Esophagus squamous epithelium (tissue), 5 donors: Measurements from ENCODE around the gene DAB1. TPM values are rescaled to one million over a fixed set of nuclear protein-coding genes. Genes with fewer than 3 reads are reported as not detected.

Experiments used
- DNase-seq: peaks from one replicate; lab custom pipeline; 2025; lab: John Stamatoyannopoulos, UW
- H3K27ac ChIP-seq, 4 donors: fragments of 200-600 bp; sonication (generic); one replicate each; pipeline ENCODE4 v1.5.1; 2016 to 2019; ENCODE audit warnings: mild to moderate bottlenecking in 1 of 4
- H3K27me3 ChIP-seq, 4 donors: fragments of 200-600 bp; sonication (generic); 1 replicate in 3 of 4; 2 replicates in 1 of 4; pipeline versions ENCODE4 v1.5.1 to v1.6.0; 2017 to 2021; ENCODE audit warnings: antibody characterized with exemption in 1 of 4
- H3K36me3 ChIP-seq, 3 donors: fragments of 200-600 bp; sonication (generic); one replicate each; pipeline ENCODE4 v1.5.1; 2016 to 2019
- H3K4me1 ChIP-seq, 3 donors: fragments of 200-600 bp; sonication (generic); one replicate each; pipeline ENCODE4 v1.5.1; 2017 to 2019
- H3K4me3 ChIP-seq, 4 donors: fragments of 200-600 bp; sonication (generic); 1 replicate in 3 of 4; 2 replicates in 1 of 4; pipeline ENCODE4 v1.5.1; 2016 to 2019; ENCODE audit warnings: mild to moderate bottlenecking in 2 of 4, moderate library complexity in 1 of 4
- H3K9me3 ChIP-seq, 3 donors: fragments of 200-600 bp; sonication (generic); one replicate each; pipeline ENCODE4 v1.5.1; 2016 to 2019
- POLR2A ChIP-seq, 4 donors: fragments of 450-650 bp; IDR thresholded peaks; one replicate each; pipeline ENCODE4 v1.6.1; 2017; ENCODE audit warnings: antibody characterized with exemption in 4 of 4, mild to moderate bottlenecking in 4 of 4, moderate library complexity in 3 of 4
- WGBS, 2 donors: methylation state at CpG; one replicate each; pipeline ENCODE4 v1.1.5; 2018; 5-methylcytosine and 5-hydroxymethylcytosine counted together
- intact Hi-C: fragments of 100-400 bp; cut with DNase I; formaldehyde crosslinking; loops from one replicate; pipeline ENCODE4 v1.15.0; 2022
- total RNA-seq, 4 donors: library from RNA; depleted of rRNA; stranded (reverse); fragments of >200 nt; gene quantifications; one replicate each; pipeline ENCODE4 v1.1.0, GENCODE V29; 2016
- TF ChIP-seq, protein P1 (sequence below), 6 experiments: fragments of 450-650 bp in 4 of 6; fragments of 200-600 bp in 2 of 6; sonication (generic) in 2 of 6; IDR thresholded peaks; one replicate each; pipeline ENCODE4 v1.5.1; 2016 to 2019; ENCODE audit warnings: antibody characterized with exemption in 6 of 6, mild to moderate bottlenecking in 4 of 6, moderate library complexity in 4 of 6
- donor health status: DM: yes; HTN: yes; CAD: no.

DAB1 gene
- total RNA-seq, 4 donors from 2014 or later: under 0.01 TPM; not detected in 3

DNA sequence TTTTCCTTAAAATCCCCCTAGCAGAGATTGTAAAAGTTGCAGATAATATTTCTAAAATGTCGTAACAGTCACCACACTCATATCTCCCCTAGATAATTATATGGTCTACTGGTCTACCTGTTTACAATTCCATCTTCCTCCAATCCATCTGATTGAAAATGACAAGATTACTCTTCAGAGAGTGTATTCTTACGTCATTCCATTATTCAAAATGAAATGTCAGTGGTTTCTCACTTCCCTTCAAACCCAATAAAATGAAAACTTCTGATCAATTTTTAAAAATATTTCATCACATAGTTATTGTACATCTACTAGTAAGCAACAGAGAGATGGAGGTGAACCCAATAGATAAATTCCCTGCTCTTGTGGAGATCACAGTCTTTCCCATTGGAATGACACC, 255.9 kb downstream of the DAB1 start:
- DNase-seq: no peak

DNA sequence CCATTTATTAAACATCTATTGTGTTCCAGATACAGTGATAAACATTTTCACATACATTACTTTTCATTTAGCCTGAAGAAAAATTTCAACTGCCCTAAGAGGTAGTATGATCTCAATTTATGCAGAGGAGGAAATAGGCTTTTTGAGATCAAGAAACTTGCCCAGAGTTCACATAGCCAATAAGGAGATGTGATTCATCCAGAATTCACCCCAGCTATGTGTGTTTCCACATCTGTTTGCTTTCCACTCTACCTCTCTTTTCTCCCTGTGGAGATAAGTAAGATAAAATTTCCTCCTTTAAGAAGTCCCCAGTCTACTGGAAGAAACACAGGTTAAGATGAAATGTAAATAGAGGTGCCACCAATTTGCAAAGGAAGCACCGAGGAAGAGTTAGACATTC, 258.3 kb downstream of the DAB1 start:
- Histone ChIP-seq H3K27me3 (no peaks in the 10 kb centered on the region), H3K27ac (no peak overlapping the region), H3K4me3 (no peak overlapping the region), H3K36me3 (no peaks in the 10 kb centered on the region), H3K4me1 (no peaks in the 10 kb centered on the region), H3K9me3 (no peaks in the 10 kb centered on the region)
- intact Hi-C loops: no loop called here
- 40 to 55% methylated on average over 1 of the region's 1 CpG for WGBS, 2 donors
- no peak for TF ChIP-seq POLR2A (IDR thresholded peaks at IDR 0.05)
- TF ChIP-seq, protein P1, sequence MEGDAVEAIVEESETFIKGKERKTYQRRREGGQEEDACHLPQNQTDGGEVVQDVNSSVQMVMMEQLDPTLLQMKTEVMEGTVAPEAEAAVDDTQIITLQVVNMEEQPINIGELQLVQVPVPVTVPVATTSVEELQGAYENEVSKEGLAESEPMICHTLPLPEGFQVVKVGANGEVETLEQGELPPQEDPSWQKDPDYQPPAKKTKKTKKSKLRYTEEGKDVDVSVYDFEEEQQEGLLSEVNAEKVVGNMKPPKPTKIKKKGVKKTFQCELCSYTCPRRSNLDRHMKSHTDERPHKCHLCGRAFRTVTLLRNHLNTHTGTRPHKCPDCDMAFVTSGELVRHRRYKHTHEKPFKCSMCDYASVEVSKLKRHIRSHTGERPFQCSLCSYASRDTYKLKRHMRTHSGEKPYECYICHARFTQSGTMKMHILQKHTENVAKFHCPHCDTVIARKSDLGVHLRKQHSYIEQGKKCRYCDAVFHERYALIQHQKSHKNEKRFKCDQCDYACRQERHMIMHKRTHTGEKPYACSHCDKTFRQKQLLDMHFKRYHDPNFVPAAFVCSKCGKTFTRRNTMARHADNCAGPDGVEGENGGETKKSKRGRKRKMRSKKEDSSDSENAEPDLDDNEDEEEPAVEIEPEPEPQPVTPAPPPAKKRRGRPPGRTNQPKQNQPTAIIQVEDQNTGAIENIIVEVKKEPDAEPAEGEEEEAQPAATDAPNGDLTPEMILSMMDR (IDR thresholded peaks at IDR 0.05): no peak
- no peak for DNase-seq

More for the DNA sequence above, 255.9 kb downstream of the DAB1 start:
- Histone ChIP-seq H3K36me3 (no peaks in the 10 kb centered on the region), H3K9me3 (no peaks in the 10 kb centered on the region), H3K27me3 (no peaks in the 10 kb centered on the region), H3K4me1 (no peaks in the 10 kb centered on the region), H3K4me3 (no peak overlapping the region), H3K27ac (no peak overlapping the region)
- TF ChIP-seq, protein P1 (IDR thresholded peaks at IDR 0.05): no peak
- no peak for TF ChIP-seq POLR2A (IDR thresholded peaks at IDR 0.05)
- WGBS, 2 donors: 76 to 78% methylated on average over 2 of the region's 2 CpGs
- intact Hi-C loops: no loop called here

DNA sequence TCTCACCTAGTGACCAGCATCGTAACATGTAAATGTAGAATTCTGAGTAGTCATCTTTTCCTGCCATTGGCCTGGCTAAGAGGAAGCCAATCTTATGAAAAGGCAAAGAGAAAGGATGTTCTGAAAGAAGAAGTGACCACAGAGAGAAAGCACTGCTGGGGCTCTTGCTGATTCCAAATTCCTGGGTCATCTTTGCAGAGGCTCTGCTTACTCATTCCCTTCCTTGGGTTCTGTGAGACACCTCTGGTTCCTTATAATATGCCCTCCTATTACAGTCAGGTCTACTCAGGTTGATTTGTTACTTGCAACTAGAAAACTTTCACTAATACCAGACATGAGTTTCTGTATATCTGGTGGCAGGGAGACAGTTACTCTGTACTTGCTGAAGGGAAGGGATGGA, 259.3 kb downstream of the DAB1 start:
- H3K9me3 ChIP-seq: no peaks in the 10 kb centered on the region

DNA sequence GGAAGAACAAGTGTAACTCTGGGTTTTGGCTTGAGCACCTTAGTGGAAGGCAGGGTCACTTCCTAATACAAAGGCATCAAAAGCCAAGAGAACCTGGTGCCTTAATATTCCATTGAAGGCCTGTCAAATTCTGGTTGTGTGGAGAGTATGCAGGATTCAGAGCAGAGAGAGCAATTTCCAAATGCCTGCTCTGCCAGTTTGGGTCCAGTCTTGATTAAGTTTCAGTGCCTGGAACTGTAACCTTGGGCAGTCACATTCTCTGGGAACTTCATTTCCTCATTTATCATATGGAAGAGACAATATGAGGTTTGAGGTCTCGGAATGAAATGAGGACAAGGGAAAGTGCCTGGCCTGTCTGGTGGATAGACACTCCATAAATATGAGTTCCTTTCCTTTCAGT, 260.1 kb downstream of the DAB1 start:
- Histone ChIP-seq H3K27me3 (no peaks in the 10 kb centered on the region), H3K36me3 (no peaks in the 10 kb centered on the region), H3K27ac (no peak overlapping the region), H3K4me1 (no peaks in the 10 kb centered on the region), H3K9me3 (no peaks in the 10 kb centered on the region), H3K4me3 (no peak overlapping the region)
- 55 to 75% methylated on average over 1 of the region's 1 CpG for WGBS, 2 donors
- DNase-seq: no peak
- intact Hi-C loops: no loop called here
- TF ChIP-seq POLR2A (IDR thresholded peaks at IDR 0.05): no peak
- TF ChIP-seq, protein P1 (IDR thresholded peaks at IDR 0.05): no peak

More for the DNA sequence above, 259.3 kb downstream of the DAB1 start:
- intact Hi-C loops: no loop called here
- Histone ChIP-seq H3K36me3 (no peaks in the 10 kb centered on the region), H3K27ac (no peak overlapping the region), H3K4me1 (no peaks in the 10 kb centered on the region), H3K4me3 (no peak overlapping the region), H3K27me3 (no peaks in the 10 kb centered on the region)
- 70 to 100% methylated on average over 1 of the region's 1 CpG for WGBS, 2 donors
- no peak for DNase-seq
- no peak for TF ChIP-seq POLR2A (IDR thresholded peaks at IDR 0.05)
- TF ChIP-seq, protein P1 (IDR thresholded peaks at IDR 0.05): no peak

DNA sequence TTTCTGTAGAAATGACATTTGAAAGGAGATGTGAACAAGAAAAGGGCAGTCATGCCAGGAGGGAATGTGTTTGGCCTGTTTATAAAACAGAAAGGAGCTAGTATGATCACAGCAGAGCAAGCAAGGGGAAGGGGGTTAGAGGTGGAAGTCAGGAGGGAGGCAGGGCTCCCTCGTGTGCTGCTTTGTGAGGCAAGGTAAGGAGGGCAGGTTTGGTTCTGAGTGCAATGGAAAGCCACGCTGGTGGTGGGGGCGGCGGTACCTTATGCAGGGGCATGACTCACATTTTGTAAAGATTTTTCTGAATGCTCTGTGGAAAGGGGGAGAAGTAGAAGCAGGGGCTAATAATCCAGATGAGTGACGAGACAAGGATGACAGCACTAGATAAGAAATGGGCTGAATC, 260.5 kb downstream of the DAB1 start:
- no peaks in the 10 kb centered on the region for H3K36me3 ChIP-seq
- H3K9me3 ChIP-seq: no peaks in the 10 kb centered on the region
- no peak overlapping the region for H3K4me3 ChIP-seq
- intact Hi-C loops: no loop called here
- H3K27me3 ChIP-seq: no peaks in the 10 kb centered on the region
- H3K4me1 ChIP-seq: no peaks in the 10 kb centered on the region
- DNase-seq: no peak
- H3K27ac ChIP-seq: no peak overlapping the region
- TF ChIP-seq, protein P1 (IDR thresholded peaks at IDR 0.05): no peak
- TF ChIP-seq POLR2A (IDR thresholded peaks at IDR 0.05): no peak
- WGBS, 2 donors: 42 to 51% methylated on average over 5 of the region's 5 CpGs
